AG04449 (cell line): Measurements from ENCODE around the gene ERGIC1.

Experiments
- CTCF ChIA-PET: fragments of 350-600 bp; formaldehyde crosslinking; extraction: SDS; loops from one replicate; lab custom pipeline; 2021; ENCODE audit warnings: antibody characterized with exemption; lab: Yijun Ruan, JAX
- POLR2A ChIA-PET: fragments of 400-600, 350-600 bp; formaldehyde crosslinking; extraction: SDS; loops from one replicate; lab custom pipeline; 2020; ENCODE audit warnings: antibody characterized with exemption, inconsistent platforms; lab: Yijun Ruan, JAX
- DNase-seq: peaks from one replicate; pipeline ENCODE4 v3.0.0-alpha.2; 2010; ENCODE audit warnings: low read depth, low spot score
- H3K4me3 ChIP-seq: 2 replicates; pipeline ENCODE4 v1.5.1; 2011; ENCODE audit warnings: low read depth, mild to moderate bottlenecking, control low read depth, low read length
- CTCF ChIP-seq: IDR thresholded peaks from one replicate; pipeline ENCODE4 v1.5.1; 2011; ENCODE audit warnings: mild to moderate bottlenecking, moderate library complexity, low read length, control low read depth, inconsistent platforms; ENCODE audit not compliant: insufficient read depth; ENCODE audit errors: missing control alignments

ERGIC1 gene

GRCh38 chr5:172840432-172841154 is 6.5 kb downstream of the ERGIC1 start:
- CTCF ChIA-PET: interaction anchor here (1.3 to 2.5 kb wide), 4 partner anchors 28 to 126 kb away, joined by 4 to 7 read pairs (median 5); no protein-coding TSS in a partner anchor

GRCh38 chr5:172841256-172841655 is 7.2 kb downstream of the ERGIC1 start:
- DNase-seq: no peak
- CTCF ChIA-PET: interaction anchor here (0.9 to 2.5 kb wide), 6 partner anchors 11 to 126 kb away, joined by 3 to 7 read pairs (median 4); no protein-coding TSS in a partner anchor
- POLR2A ChIA-PET: interaction anchor here (1.2 kb wide), 1 partner anchor 28 kb away, joined by 3 read pairs; no protein-coding TSS in a partner anchor

More at GRCh38 chr5:172840432-172841154, 6.5 kb downstream of the ERGIC1 start:
- POLR2A ChIA-PET: interaction anchor here (0.7 to 1.6 kb wide), 3 partner anchors 71 to 131 kb away, joined by 3 to 7 read pairs (median 4); no protein-coding TSS in a partner anchor
- no peak for TF ChIP-seq CTCF
- DNase-seq: no peak
- H3K4me3 ChIP-seq: no peak overlapping the region

GRCh38 chr5:172843825-172844576 is 9.9 kb downstream of the ERGIC1 start:
- ChIA-PET CTCF (interaction anchor here (0.8 to 2.8 kb wide), 3 partner anchors 8 to 9 kb away, joined by 3 to 10 read pairs (median 4); no protein-coding TSS in a partner anchor), POLR2A (interaction anchor here (1.1 kb wide), 1 partner anchor 73 kb away, joined by 3 read pairs; no protein-coding TSS in a partner anchor)
- no peak for DNase-seq
- no peak for TF ChIP-seq CTCF
- no peak overlapping the region for H3K4me3 ChIP-seq

More at GRCh38 chr5:172841256-172841655, 7.2 kb downstream of the ERGIC1 start:
- no peak for TF ChIP-seq CTCF
- no peak overlapping the region for H3K4me3 ChIP-seq

GRCh38 chr5:172844577-172844838 is 10.5 kb downstream of the ERGIC1 start:
- H3K4me3 ChIP-seq: no peak overlapping the region
- no peak for TF ChIP-seq CTCF
- ChIA-PET POLR2A (no interaction called here), CTCF (interaction anchor here (0.8 to 2.8 kb wide), 2 partner anchors 9 kb away, joined by 3 to 10 read pairs; no protein-coding TSS in a partner anchor)
- DNase-seq: no peak

GRCh38 chr5:172845154-172845553 is 11.1 kb downstream of the ERGIC1 start:
- ChIA-PET POLR2A (no interaction called here), CTCF (interaction anchor here (0.8 to 2.8 kb wide), 2 partner anchors 8 to 10 kb away, joined by 3 to 10 read pairs; no protein-coding TSS in a partner anchor)
- no peak for TF ChIP-seq CTCF
- no peak for DNase-seq
- no peak overlapping the region for H3K4me3 ChIP-seq
